Measurements from ENCODE around the gene PTPRN2. TPM values are rescaled to one million over a fixed set of nuclear protein-coding genes. Genes with fewer than 3 reads are reported as not detected.
A peak's percentile ranks its signal among the peaks of the same experiment; 100 is the strongest.

Gene PTPRN2
- total RNA-seq, 1 experiment from 2014 or later: 0.16 TPM

- DNase-seq (ENCODE audit: low read depth, low spot score): no peak
- in situ Hi-C loops (cut with HindIII; ENCODE audit: low pct_unique_long_range_greater_than_20kb, low sequenced_read_pairs): no loop called here
These were observed 20.4 kb downstream of the PTPRN2 start for GRCh38 chr7:158567153-158567603.

DNA sequence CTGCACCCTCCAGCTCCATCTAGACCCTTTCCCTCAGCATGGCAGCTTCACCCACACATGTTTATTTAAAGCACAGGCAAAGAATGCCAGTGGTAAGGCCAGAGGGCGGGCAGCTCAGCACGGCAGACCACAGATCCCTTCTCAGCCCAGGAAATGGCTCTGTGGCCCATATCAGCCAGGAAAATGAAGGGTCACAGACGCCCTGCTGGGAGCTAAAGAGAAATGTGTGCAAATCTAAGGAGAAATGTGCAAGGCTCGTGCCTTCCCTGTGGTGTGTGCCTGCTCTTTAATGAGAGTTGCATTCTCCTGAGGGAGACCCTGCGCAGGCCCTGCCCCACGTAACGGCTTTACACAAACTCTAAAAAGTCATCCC, 23.0 kb downstream of the PTPRN2 start:
- in situ Hi-C loops (cut with HindIII; ENCODE audit: low pct_unique_long_range_greater_than_20kb, low sequenced_read_pairs): no loop called here
- no peak for DNase-seq (ENCODE audit: low read depth, low spot score)

DNA sequence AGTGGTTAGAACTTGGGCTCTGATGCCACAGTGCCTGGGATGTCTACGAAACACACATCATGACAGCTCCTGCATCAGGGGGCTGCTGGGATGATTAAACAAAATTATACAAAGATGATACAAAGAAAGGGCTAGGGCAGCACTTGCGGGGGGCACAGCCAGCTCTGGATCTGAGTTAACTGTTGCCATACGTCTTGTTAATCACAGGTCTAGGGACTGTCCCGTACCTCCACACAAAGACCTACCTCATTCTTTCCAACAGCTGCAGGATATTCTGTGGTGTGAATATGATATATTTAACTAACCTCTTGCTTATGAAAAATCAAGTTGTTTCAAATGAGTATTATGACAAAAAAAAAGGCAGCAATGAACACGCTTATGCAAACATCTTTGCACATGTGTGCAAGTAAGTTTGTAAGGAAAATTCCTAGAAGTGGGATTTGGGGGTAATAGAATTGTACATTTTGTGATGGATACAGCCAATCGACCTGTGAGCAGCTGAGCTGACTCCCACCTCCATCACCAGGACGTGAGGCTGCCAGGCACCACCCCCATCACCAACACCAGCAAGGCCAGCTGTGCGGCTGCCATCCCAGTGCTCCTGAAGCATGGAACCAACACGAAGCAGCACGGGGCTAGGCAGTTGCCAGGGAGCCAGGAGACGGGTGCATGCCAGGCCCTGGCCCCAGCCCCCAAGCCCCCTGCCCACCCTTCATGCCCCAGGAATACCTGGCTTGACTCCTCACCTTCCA, 23.5 kb downstream of the PTPRN2 start:
- no peak for DNase-seq (ENCODE audit: low read depth, low spot score)
- in situ Hi-C loops (cut with HindIII; ENCODE audit: low pct_unique_long_range_greater_than_20kb, low sequenced_read_pairs): no loop called here

- in situ Hi-C loops (cut with HindIII; ENCODE audit: low pct_unique_long_range_greater_than_20kb, low sequenced_read_pairs): no loop called here
- DNase-seq (ENCODE audit: low read depth, low spot score): no peak
These were observed 24.6 kb downstream of the PTPRN2 start for GRCh38 chr7:158563051-158563450.

- no peak for DNase-seq (ENCODE audit: low read depth, low spot score)
- in situ Hi-C loops (cut with HindIII; ENCODE audit: low pct_unique_long_range_greater_than_20kb, low sequenced_read_pairs): no loop called here
These were observed 25.1 kb downstream of the PTPRN2 start for GRCh38 chr7:158562517-158562916.

- no peak for DNase-seq (ENCODE audit: low read depth, low spot score)
- in situ Hi-C loops (cut with HindIII; ENCODE audit: low pct_unique_long_range_greater_than_20kb, low sequenced_read_pairs): no loop called here
These were observed 26.0 kb downstream of the PTPRN2 start for GRCh38 chr7:158561659-158562058.

DNA sequence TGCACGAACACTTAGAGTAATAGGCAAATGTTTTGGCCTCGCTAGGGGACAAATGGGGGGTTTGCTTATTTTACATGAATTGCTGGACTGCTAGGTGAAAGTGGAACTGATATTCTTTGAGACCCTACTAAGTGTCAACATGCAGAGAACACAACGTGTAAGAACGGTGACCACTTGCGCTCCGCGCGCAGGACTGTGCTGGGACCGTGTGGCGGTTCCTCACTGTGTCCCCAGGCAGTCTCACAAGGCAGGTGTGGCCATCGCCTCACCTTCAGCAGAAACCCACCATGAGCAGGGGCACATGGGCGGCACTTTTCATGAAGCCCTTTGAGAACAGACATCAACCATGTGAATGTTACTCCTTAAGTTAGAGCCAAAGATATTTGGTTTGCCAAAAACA, 27.2 kb downstream of the PTPRN2 start:
- in situ Hi-C loops (cut with HindIII; ENCODE audit: low pct_unique_long_range_greater_than_20kb, low sequenced_read_pairs): no loop called here
- no peak for DNase-seq (ENCODE audit: low read depth, low spot score)

DNA sequence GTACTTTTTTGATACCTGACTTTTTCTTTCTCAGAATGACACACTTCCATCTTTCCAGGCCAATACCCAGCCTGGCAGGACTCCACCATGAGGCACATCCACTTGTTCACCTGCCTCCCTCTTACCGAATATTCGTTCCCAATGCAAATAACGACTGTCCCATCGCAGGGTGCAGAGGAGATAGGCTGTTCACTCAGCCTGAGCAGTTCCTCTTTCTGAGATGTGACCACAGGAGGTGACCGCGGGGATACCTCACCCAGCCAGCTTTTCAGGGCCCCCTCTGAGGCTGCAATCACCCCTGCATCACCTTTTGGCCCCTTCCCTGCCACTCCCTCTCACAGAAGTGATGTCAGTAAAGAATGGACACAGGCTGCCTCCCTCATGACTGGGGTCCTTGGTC, 28.3 kb downstream of the PTPRN2 start:
- in situ Hi-C loops (cut with HindIII; ENCODE audit: low pct_unique_long_range_greater_than_20kb, low sequenced_read_pairs): no loop called here
- DNase-seq (ENCODE audit: low read depth, low spot score): no peak

DNA sequence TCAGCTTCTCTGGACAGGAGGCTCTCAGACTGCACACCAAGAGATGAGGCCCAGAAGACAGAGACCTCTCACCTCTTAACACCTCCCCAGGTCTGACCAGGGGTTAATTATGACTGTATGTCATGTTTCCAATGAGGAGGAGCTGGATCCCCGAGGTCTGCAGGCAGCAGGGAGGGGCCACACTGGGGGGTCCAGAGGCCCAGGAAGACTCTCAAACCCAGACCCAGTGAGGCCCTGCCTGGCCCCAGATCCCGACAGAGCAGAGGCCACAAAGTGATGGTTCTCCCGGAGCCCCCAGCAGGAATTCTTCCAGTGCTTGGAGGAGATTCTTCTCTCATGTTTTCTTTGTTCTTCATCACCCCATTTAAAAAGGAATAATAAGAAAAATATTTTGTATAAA, 28.8 kb downstream of the PTPRN2 start:
- no peak for DNase-seq (ENCODE audit: low read depth, low spot score)
- in situ Hi-C loops (cut with HindIII; ENCODE audit: low pct_unique_long_range_greater_than_20kb, low sequenced_read_pairs): no loop called here

- DNase-seq (ENCODE audit: low read depth, low spot score): no peak
- in situ Hi-C loops (cut with HindIII; ENCODE audit: low pct_unique_long_range_greater_than_20kb, low sequenced_read_pairs): no loop called here
These were observed 30.2 kb downstream of the PTPRN2 start for GRCh38 chr7:158557441-158557755.

DNA sequence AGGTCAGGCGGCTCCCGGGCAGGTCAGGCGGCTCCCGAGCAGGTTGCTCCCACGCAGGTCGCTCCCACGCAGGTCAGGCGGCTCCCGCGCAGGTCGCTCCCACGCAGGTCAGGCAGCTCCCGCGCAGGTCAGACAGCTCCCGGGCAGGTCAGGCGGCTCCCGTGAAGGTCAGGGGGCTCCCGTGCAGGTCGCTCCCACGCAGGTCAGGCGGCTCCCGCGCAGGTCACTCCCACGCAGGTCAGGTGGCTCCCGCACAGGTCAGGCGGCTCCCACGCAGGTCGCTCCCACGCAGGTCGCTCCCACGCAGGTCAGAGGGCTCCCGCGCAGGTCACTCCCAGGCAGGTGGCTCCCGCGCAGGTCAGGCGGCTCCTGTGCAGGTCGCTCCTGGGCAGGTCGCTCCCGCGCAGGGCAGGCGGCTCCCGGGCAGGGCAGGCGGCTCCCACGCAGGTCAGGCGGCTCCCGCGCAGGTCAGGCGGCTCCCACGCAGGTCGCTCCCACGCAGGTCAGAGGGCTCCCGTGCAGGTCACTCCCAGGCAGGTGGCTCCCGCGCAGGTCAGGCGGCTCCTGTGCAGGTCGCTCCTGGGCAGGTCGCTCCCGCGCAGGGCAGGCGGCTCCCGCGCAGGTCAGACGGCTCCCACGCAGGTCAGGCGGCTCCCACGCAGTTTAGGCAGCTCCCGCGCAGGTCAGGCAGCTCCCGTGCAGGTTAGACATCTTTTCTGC, 30.7 kb downstream of the PTPRN2 start:
- in situ Hi-C loops (cut with HindIII; ENCODE audit: low pct_unique_long_range_greater_than_20kb, low sequenced_read_pairs): no loop called here
- no peak for DNase-seq (ENCODE audit: low read depth, low spot score)

- no peak for DNase-seq (ENCODE audit: low read depth, low spot score)
- in situ Hi-C loops (cut with HindIII; ENCODE audit: low pct_unique_long_range_greater_than_20kb, low sequenced_read_pairs): no loop called here
These were observed 32.5 kb downstream of the PTPRN2 start for GRCh38 chr7:158555034-158555520.

DNA sequence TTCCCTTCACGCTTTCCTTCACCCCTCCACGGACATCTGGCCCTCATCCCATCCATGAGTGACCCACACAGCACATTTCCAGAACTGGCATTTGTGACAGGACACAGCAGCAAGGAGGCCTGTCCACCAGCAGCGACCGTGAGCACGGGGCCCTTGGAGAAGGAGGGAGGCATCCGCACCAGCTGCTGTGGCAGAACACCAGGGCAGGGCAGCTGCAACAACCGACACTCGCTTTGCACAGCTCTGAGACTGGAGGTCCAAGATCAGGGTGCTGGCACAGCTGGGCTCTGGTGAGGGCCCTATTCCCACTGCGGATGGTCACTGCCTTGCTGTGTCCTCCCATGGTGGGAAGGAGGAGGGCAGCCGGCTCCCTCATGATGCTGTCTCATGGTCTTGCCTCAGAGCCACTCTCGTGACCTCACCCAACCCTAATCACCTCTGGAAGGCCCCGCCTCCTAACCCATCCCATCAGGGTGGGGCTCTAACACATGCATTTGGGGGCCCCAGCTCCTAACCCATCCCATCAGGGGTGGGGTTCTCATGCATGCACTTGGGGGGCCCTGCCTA, 36.7 kb downstream of the PTPRN2 start:
- no peak for DNase-seq (ENCODE audit: low read depth, low spot score)
- in situ Hi-C loops (cut with HindIII; ENCODE audit: low pct_unique_long_range_greater_than_20kb, low sequenced_read_pairs): no loop called here

DNA sequence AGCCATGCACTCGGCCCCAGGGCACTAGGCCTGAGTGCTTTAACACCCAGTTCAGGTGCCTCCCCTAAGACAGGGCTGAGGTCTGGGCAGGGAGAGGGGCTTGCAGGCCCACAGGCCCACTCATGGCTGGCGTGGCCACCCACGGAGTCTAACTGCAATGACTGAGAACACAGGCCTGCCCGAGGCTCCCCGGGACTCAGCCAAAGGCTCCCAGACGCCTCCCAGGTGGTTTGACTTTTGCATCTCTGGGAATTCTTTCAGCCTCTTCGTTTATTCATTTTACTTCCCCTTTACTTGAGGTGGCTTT, 37.3 kb downstream of the PTPRN2 start:
- no peak for DNase-seq (ENCODE audit: low read depth, low spot score)
- in situ Hi-C loops (cut with HindIII; ENCODE audit: low pct_unique_long_range_greater_than_20kb, low sequenced_read_pairs): no loop called here

DNA sequence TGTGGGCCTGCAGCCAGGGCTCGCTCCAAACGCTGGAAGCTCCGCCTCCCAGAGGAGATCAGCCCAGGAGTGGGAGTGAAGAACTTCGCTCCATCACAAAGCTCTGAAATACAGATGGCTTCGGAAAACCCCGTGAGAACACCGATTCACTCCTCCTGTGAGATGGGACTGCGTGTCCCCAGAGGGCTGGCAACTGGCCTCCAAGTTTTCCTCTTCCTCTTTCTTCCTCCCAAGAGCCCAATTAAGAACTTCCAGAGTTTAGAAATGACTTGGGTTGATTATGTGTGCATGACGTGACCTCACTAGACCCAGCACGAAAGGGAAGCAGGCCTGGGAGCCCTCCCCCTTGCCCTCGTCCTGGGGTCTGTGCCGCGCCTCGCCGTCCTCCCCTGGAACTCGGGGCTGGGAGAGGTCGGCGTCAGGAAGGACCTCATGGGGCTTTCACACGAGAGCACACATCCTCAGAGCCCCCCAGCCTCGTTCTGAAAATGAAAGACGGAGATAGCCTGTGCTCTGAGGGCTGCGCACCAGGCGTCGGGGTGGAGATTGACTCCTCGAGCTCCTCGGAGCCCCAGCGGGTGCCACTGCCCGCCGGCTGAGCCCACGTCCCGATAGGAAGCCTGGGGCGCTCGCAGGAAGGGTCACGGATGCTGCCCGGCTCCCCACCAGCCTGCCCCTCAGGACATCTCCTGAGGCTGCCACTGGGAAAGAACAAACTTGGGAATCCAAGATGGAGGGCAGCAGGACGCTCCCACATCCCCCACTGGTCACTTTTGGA, 37.8 kb downstream of the PTPRN2 start:
- in situ Hi-C loops (cut with HindIII; ENCODE audit: low pct_unique_long_range_greater_than_20kb, low sequenced_read_pairs): no loop called here
- DNase-seq (ENCODE audit: low read depth, low spot score): peak; percentile 19

GRCh38 chr7:158549176-158549615, 38.4 kb downstream of the PTPRN2 start:
- in situ Hi-C loops (cut with HindIII; ENCODE audit: low pct_unique_long_range_greater_than_20kb, low sequenced_read_pairs): no loop called here

DNA sequence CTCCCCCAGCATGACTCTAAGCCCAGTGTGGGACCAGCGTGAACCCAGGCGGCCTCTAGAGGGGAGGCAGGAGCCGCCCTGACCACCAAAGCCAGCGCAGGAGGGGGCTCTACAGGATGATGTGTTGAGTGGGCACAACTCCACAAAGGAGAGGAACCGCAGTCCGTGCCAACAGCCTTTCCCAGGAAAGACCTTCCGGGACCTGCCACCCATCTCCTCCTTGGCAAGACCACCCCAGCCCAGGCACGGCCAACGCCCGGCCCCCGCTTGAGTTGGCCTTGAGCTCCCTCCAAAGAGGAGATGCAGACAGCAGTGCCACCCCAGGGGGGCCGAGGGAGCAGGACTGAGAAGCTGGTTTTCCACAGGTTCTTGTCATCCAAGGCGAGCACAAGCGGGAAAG, 38.9 kb downstream of the PTPRN2 start:
- no peak for DNase-seq (ENCODE audit: low read depth, low spot score)
- in situ Hi-C loops (cut with HindIII; ENCODE audit: low pct_unique_long_range_greater_than_20kb, low sequenced_read_pairs): no loop called here

More at GRCh38 chr7:158549176-158549615, 38.4 kb downstream of the PTPRN2 start:
- DNase-seq (ENCODE audit: low read depth, low spot score): no peak

GRCh38 chr7:158547817-158548216, 39.8 kb downstream of the PTPRN2 start:
- DNase-seq (ENCODE audit: low read depth, low spot score): no peak
- in situ Hi-C loops (cut with HindIII; ENCODE audit: low pct_unique_long_range_greater_than_20kb, low sequenced_read_pairs): no loop called here

Measured in SK-MEL-5 (cell line).